SJSA1 (cell line): Measurements from ENCODE around the gene PIGQ. TPM values are rescaled to one million over a fixed set of nuclear protein-coding genes. Genes with fewer than 3 reads are reported as not detected.

ENCODE experiments used
- DNase-seq, 2 experiments: peaks; one replicate each; pipeline ENCODE4 v3.0.0-alpha.2; 2015 to 2020; ENCODE audit warnings: low spot score in 2 of 2, low read depth in 1 of 2
- H3K27ac ChIP-seq: fragments of 250-450 bp; sonication (Bioruptor Pico); 2 replicates; pipeline ENCODE4 v1.5.1; 2020; ENCODE audit warnings: mild to moderate bottlenecking, moderate library complexity
- H3K27me3 ChIP-seq: fragments of 250-450 bp; sonication (Bioruptor Pico); replicated peaks from 2 replicates; pipeline ENCODE4 v1.5.1; 2020; ENCODE audit warnings: mild to moderate bottlenecking, moderate library complexity
- H3K36me3 ChIP-seq: fragments of 250-450 bp; sonication (Bioruptor Pico); 2 replicates; pipeline ENCODE4 v1.5.1; 2020; ENCODE audit warnings: mild to moderate bottlenecking
- H3K4me1 ChIP-seq: fragments of 250-450 bp; sonication (Bioruptor Pico); replicated peaks from 2 replicates; pipeline ENCODE4 v1.6.1; 2021; ENCODE audit warnings: mild to moderate bottlenecking
- H3K4me3 ChIP-seq: fragments of 250-450 bp; sonication (Bioruptor Pico); 2 replicates; pipeline ENCODE4 v1.5.1; 2020; ENCODE audit warnings: mild to moderate bottlenecking
- H3K9me3 ChIP-seq: fragments of 250-450 bp; sonication (Bioruptor Pico); replicated peaks from 2 replicates; pipeline ENCODE4 v1.5.1; 2020; ENCODE audit warnings: mild to moderate bottlenecking
- total RNA-seq: library from RNA; depleted of rRNA; stranded (reverse); fragments of >200 nt; shearing (Covaris generic); gene quantifications from 2 replicates; pipeline ENCODE4 v1.2.3, GENCODE V29; 2014; rRNA removed

Gene PIGQ
- total RNA-seq, 1 experiment from 2014 or later = 33.8 TPM

DNA sequence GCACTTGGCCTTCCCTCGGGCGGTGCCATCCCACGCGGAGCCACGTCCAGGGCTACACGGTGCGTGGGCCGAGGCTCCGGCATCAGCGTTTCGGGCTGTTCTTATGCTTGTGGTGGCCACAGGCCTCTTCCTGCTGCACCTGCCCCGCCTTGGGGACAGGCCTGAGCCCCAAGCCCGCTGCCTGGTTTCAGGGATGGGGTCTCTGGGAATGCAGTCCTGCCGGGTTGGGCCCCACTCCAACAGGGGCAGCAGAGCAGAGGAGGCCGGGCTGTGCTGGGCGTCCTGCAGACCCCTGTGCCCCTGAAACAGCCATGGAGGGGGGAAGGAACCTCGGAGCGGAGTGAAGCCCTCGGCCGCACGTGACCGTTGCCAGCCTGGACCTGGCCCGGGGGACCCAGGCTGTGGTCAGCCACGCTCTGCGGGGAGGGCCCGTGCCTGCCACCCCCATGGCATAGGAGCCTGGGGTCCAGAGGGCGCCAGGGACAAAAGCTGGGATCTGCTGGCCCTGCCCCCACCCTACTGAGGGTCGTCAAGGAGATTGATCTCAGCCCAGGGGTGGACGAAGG, 60.6 kb downstream of the PIGQ start:
- no peak overlapping the region for H3K27ac ChIP-seq
- H3K36me3 ChIP-seq = peaks cover 31% of the 10 kb centered on the region
- peaks cover 29% of the 10 kb centered on the region for H3K4me1 ChIP-seq
- no peak for DNase-seq
- H3K4me3 ChIP-seq = no peak overlapping the region
- H3K9me3 ChIP-seq = no peaks in the 10 kb centered on the region
- H3K27me3 ChIP-seq = no peaks in the 10 kb centered on the region

DNA sequence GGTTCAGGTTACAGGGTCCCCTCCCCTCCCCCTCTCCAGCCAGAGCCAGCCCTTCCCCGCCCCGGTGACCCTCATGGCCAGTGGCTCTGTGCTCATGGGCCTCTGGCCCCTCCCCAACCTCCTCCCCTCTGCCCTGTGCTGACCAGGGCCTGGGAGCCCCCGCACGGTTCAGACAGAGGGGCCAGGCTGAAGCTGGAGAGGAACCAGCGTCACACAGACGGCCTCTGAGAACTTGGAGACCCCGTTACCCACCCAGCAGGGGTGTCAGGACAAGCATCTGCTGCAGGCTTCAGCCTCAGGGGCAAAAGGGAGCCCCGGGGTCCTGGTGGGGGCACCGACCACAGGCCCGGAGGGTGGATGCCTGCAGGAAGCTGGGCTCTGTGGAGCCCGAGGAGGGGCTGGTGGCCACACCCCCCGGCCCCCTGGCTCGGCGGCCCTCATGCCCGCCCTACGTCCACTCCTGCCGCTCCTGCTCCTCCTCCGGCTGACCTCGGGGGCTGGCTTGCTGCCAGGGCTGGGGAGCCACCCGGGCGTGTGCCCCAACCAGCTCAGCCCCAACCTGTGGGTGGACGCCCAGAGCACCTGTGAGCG, 61.1 kb downstream of the PIGQ start, which contains the start of gene WFIKKN1:
Gene WFIKKN1 (plus strand): TSS at position 171 of the 591 bp plus-strand sequence. CDS start 269 bp downstream, at position 440.
- Histone ChIP-seq H3K9me3 (no peaks in the 10 kb centered on the region), H3K27ac (no peak within 1 kb of the TSS), H3K4me3 (no peak within 1 kb of the TSS), H3K27me3 (no peaks in the 10 kb centered on the region), H3K4me1 (peaks cover 34% of the 10 kb centered on the region), H3K36me3 (peaks cover 25% of the 10 kb centered on the region)
- no peak for DNase-seq

DNA sequence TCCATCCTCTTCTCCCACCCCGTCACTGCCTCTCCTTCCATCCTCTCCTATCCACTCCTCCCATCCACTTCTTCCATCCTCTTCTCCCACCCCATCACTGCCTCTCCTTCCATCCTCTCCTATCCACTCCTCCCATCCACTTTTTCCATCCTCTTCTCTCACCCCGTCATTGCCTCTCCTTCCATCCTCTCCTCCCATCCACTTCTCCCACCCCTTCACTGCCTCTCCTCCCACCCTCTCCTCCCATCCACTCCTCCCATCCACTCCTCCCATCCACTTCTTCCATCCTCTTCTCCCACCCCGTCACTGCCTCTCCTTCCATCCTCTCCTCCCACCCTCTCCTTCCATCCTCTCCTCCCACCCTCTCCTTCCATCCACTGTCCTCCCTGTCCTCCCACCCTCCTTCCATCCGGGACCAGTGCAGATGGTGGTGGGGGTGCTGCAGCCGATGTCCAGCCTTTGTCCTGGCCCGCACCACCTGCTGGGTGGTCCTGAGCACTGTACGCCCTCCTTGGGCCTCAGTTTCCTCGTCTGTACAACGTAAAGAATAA, 62.1 kb downstream of the PIGQ start:
- Histone ChIP-seq H3K27me3 (no peaks in the 10 kb centered on the region), H3K27ac (no peak overlapping the region), H3K4me1 (peaks cover 31% of the 10 kb centered on the region), H3K36me3 (peaks cover 19% of the 10 kb centered on the region), H3K9me3 (no peaks in the 10 kb centered on the region), H3K4me3 (no peak overlapping the region)
- DNase-seq = no peak

DNA sequence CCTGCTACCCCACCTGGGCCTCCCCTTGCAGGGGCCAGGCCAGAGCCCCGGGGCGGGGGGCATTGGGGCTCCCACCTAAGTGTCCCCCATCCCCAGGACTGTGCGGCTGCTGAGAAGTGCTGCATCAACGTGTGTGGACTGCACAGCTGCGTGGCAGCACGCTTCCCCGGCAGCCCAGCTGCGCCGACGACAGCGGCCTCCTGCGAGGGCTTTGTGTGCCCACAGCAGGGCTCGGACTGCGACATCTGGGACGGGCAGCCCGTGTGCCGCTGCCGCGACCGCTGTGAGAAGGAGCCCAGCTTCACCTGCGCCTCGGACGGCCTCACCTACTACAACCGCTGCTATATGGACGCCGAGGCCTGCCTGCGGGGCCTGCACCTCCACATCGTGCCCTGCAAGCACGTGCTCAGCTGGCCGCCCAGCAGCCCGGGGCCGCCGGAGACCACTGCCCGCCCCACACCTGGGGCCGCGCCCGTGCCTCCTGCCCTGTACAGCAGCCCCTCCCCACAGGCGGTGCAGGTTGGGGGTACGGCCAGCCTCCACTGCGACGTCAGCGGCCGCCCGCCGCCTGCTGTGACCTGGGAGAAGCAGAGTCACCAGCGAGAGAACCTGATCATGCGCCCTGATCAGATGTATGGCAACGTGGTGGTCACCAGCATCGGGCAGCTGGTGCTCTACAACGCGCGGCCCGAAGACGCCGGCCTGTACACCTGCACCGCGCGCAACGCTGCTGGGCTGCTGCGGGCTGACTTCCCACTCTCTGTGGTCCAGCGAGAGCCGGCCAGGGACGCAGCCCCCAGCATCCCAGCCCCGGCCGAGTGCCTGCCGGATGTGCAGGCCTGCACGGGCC, 62.9 kb downstream of the PIGQ start:
- no peaks in the 10 kb centered on the region for H3K27me3 ChIP-seq
- H3K9me3 ChIP-seq = no peaks in the 10 kb centered on the region
- H3K4me3 ChIP-seq = no peak overlapping the region
- H3K27ac ChIP-seq = no peak overlapping the region
- peaks cover 28% of the 10 kb centered on the region for H3K4me1 ChIP-seq
- no peak for DNase-seq
- H3K36me3 ChIP-seq = peaks cover 14% of the 10 kb centered on the region

DNA sequence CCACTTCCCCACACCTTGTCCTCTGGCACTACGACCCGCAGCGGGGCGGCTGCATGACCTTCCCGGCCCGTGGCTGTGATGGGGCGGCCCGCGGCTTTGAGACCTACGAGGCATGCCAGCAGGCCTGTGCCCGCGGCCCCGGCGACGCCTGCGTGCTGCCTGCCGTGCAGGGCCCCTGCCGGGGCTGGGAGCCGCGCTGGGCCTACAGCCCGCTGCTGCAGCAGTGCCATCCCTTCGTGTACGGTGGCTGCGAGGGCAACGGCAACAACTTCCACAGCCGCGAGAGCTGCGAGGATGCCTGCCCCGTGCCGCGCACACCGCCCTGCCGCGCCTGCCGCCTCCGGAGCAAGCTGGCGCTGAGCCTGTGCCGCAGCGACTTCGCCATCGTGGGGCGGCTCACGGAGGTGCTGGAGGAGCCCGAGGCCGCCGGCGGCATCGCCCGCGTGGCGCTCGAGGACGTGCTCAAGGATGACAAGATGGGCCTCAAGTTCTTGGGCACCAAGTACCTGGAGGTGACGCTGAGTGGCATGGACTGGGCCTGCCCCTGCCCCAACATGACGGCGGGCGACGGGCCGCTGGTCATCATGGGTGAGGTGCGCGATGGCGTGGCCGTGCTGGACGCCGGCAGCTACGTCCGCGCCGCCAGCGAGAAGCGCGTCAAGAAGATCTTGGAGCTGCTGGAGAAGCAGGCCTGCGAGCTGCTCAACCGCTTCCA, 63.7 kb downstream of the PIGQ start:
- Histone ChIP-seq H3K27ac (no peak overlapping the region), H3K9me3 (no peaks in the 10 kb centered on the region), H3K4me1 (peaks cover 26% of the 10 kb centered on the region), H3K4me3 (no peak overlapping the region), H3K27me3 (no peaks in the 10 kb centered on the region), H3K36me3 (peaks cover 13% of the 10 kb centered on the region)
- DNase-seq = no peak

Other genes with a start within 250 kb of the PIGQ start
- 18.5 and 26.4 TPM in 2 replicates for gene AXIN1, start 217.2 kb upstream of the PIGQ start, total RNA-seq
- 150 and 154 TPM in 2 replicates for gene MRPL28, start 199.4 kb upstream of the PIGQ start, total RNA-seq
- gene PGAP6, start 188.0 kb upstream of the PIGQ start, total RNA-seq = 34.9 and 39.7 TPM in 2 replicates
- gene NME4, start 172.8 kb upstream of the PIGQ start, total RNA-seq = 62.7 and 82.9 TPM in 2 replicates
- gene DECR2, start 168.1 kb upstream of the PIGQ start, total RNA-seq = 0.69 and 5.8 TPM in 2 replicates
- gene RAB11FIP3, start 144.3 kb upstream of the PIGQ start, total RNA-seq = 21.1 and 23.6 TPM in 2 replicates
- 44.4 and 46.1 TPM in 2 replicates for gene CAPN15, start 42.3 kb upstream of the PIGQ start, total RNA-seq
- not detected in 2 replicates for gene PRR35, start 9.6 kb upstream of the PIGQ start, total RNA-seq
- 0.37 TPM in 1 of 2 replicates, not detected in the other for gene NHLRC4, start 3.0 kb upstream of the PIGQ start, total RNA-seq
- 10.2 and 17.8 TPM in 2 replicates for gene RAB40C, start 20.1 kb downstream of the PIGQ start, total RNA-seq
- gene WFIKKN1, start 61.0 kb downstream of the PIGQ start, total RNA-seq = 0.39 and 0.41 TPM in 2 replicates
- gene METTL26, start 66.3 kb downstream of the PIGQ start, total RNA-seq = 73.1 and 86.6 TPM in 2 replicates
- gene MCRIP2, start 71.9 kb downstream of the PIGQ start, total RNA-seq = 3.0 TPM in 1 of 2 replicates, not detected in the other
- 12.1 and 31.9 TPM in 2 replicates for gene WDR90, start 79.4 kb downstream of the PIGQ start, total RNA-seq
- gene RHOT2, start 98.2 kb downstream of the PIGQ start, total RNA-seq = 51.2 and 64.3 TPM in 2 replicates
- gene RHBDL1, start 105.7 kb downstream of the PIGQ start, total RNA-seq = 1.1 and 13.1 TPM in 2 replicates
- gene STUB1, start 110.4 kb downstream of the PIGQ start, total RNA-seq = 150 and 253 TPM in 2 replicates
- gene JMJD8, start 114.4 kb downstream of the PIGQ start, total RNA-seq = 13.9 and 25.7 TPM in 2 replicates
- gene WDR24, start 120.4 kb downstream of the PIGQ start, total RNA-seq = 2.1 TPM in 2 replicates
- 0.13 TPM in 1 of 2 replicates, not detected in the other for gene FBXL16, start 135.8 kb downstream of the PIGQ start, total RNA-seq
- gene METRN, start 145.2 kb downstream of the PIGQ start, total RNA-seq = 75.5 and 99.3 TPM in 2 replicates
- gene ANTKMT, start 151.2 kb downstream of the PIGQ start, total RNA-seq = 43.7 and 95.5 TPM in 2 replicates
- gene CCDC78, start 156.5 kb downstream of the PIGQ start, total RNA-seq = 0.26 TPM in 1 of 2 replicates, not detected in the other
- gene HAGHL, start 157.1 kb downstream of the PIGQ start, total RNA-seq = 7.8 and 16.6 TPM in 2 replicates
- 24.2 and 27.4 TPM in 2 replicates for gene CIAO3, start 171.0 kb downstream of the PIGQ start, total RNA-seq
- gene MSLN, start 190.8 kb downstream of the PIGQ start, total RNA-seq = not detected in 2 replicates
- 35.7 and 46.5 TPM in 2 replicates for gene RPUSD1, start 218.4 kb downstream of the PIGQ start, total RNA-seq
- gene CHTF18, start 218.7 kb downstream of the PIGQ start, total RNA-seq = 25.4 and 30.6 TPM in 2 replicates
- gene GNG13, start 230.8 kb downstream of the PIGQ start, total RNA-seq = not detected in 2 replicates